OCI-LY1 (cell line): ENCODE results near the gene PIM3.

ENCODE experiments used
- H2AFZ ChIP-seq: fragments of 200-600 bp; sonication (generic), shearing (Covaris generic); 2 replicates; pipeline ENCODE4 v1.6.0; 2014; ENCODE audit warnings: antibody characterized with exemption, mild to moderate bottlenecking, low read length
- H3F3A ChIP-seq: fragments of 200-600 bp; sonication (generic), shearing (Covaris generic); 2 replicates; pipeline ENCODE4 v1.6.0; 2014; ENCODE audit warnings: mild to moderate bottlenecking, antibody characterized with exemption, low read length, moderate library complexity; ENCODE audit not compliant: insufficient read depth
- H3K27ac ChIP-seq: fragments of 200-600 bp; sonication (generic); 2 replicates; pipeline ENCODE4 v1.5.1; 2014; ENCODE audit warnings: low read length, mixed run types, mild to moderate bottlenecking, low read depth; ENCODE audit not compliant: poor library complexity, severe bottlenecking
- H3K27me3 ChIP-seq: fragments of 200-600 bp; sonication (generic); 2 replicates; pipeline ENCODE4 v1.6.0; 2014; ENCODE audit warnings: antibody characterized with exemption, mild to moderate bottlenecking, low read length, moderate library complexity; ENCODE audit not compliant: insufficient read depth
- H3K36me3 ChIP-seq: fragments of 200-600 bp; sonication (generic); 2 replicates; pipeline ENCODE4 v1.6.1; 2014; ENCODE audit warnings: mild to moderate bottlenecking, antibody characterized with exemption, low read length, moderate library complexity, mixed read lengths; ENCODE audit not compliant: insufficient read depth
- H3K4me1 ChIP-seq: fragments of 200-600 bp; sonication (generic); 2 replicates; pipeline ENCODE4 v1.5.1; 2014; ENCODE audit warnings: mild to moderate bottlenecking, low read length, moderate library complexity; ENCODE audit not compliant: insufficient read depth, severe bottlenecking
- H3K4me2 ChIP-seq: fragments of 200-600 bp; sonication (generic), shearing (Covaris generic); 2 replicates; pipeline ENCODE4 v1.6.1; 2014; ENCODE audit warnings: low read length
- H3K4me3 ChIP-seq: fragments of 200-600 bp; sonication (generic); 2 replicates; pipeline ENCODE4 v1.5.1; 2014; ENCODE audit warnings: low read length, low read depth, mild to moderate bottlenecking, mixed read lengths; ENCODE audit not compliant: poor library complexity, severe bottlenecking
- H3K79me2 ChIP-seq: fragments of 200-600 bp; shearing (Covaris generic); 2 replicates; pipeline ENCODE4 v1.6.1; 2016; ENCODE audit warnings: mixed run types, low read length, mixed read lengths; ENCODE audit not compliant: insufficient read depth
- H3K9ac ChIP-seq: fragments of 200-600 bp; sonication (generic), shearing (Covaris generic); 2 replicates; pipeline ENCODE4 v1.6.1; 2014; ENCODE audit warnings: mild to moderate bottlenecking, low read length, mixed read lengths
- H3K9me2 ChIP-seq: fragments of 200-600 bp; sonication (generic), shearing (Covaris generic); 2 replicates; pipeline ENCODE4 v1.6.1; 2014; ENCODE audit warnings: low read depth, mild to moderate bottlenecking, low read length, mixed read lengths
- H3K9me3 ChIP-seq: fragments of 200-600 bp; shearing (Covaris generic); 2 replicates; pipeline ENCODE4 v1.6.1; 2014; ENCODE audit warnings: low read length, mixed read lengths
- H4K20me1 ChIP-seq: fragments of 200-600 bp; sonication (generic), shearing (Covaris generic); 2 replicates; pipeline ENCODE4 v1.6.0; 2016; ENCODE audit warnings: mild to moderate bottlenecking, low read length; ENCODE audit not compliant: insufficient read depth
- EZH2 ChIP-seq: fragments of 200-600 bp; sonication (generic), shearing (Covaris generic); IDR thresholded peaks from 2 replicates; pipeline ENCODE4 v1.8.0; 2017; ENCODE audit warnings: borderline replicate concordance, mixed run types, mild to moderate bottlenecking, antibody characterized with exemption, low read length, moderate library complexity, mixed read lengths
- TF ChIP-seq, protein P1 (sequence below): fragments of 200-600 bp; sonication (generic), shearing (Covaris generic); IDR thresholded peaks from 2 replicates; pipeline ENCODE4 v1.5.1; 2017; ENCODE audit warnings: mild to moderate bottlenecking, antibody characterized with exemption, low read length, moderate library complexity, mixed read lengths

The PIM3 gene

DNA sequence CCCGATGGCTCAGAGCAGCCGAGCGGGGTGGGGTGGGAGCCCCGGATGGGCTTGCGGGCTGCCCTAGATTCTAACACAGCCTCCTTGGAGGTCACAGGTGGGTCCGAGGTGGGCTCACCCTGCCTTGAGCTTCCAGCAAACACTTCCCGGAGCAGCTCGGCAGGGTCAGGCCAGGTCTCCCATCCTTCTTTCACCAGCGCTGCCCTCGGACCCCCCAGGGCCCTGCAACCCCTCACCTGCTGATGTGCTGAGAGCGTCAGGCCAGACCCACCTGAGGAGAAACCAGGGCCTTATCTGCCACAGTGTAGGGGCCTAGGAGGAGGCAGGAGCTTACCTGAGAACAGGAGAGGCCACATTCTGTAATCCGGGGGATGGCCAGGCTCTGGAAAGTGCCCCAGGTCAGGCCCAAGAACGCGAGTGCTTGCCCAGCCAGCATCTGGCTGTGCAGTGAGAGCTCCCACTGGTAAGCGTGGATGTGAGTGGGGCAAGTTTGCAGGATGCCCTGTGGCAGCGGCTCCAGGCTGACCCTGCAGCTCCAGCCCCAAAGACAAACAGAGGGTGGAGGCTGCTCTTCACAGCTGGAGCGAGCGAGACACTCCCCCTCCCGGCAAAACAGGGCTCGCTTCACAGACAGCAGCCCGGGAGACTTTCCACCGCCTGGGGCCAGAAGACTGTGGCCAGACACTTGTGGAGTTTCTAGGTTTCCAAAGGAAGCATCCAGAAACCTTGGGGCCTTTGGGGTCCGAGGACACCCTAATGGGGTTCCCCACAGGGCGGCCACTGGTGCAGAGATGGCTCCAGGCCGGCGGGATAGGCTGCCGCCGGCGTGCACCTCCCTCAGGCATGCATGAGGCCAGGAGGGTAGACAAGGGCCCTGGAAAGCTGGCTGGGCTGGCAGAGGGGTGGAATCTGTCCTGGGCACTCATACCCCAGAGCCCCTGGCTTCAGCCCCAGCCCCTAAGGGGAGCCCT, 51.9 kb downstream of the PIM3 start, which contains the start of gene IL17REL:
IL17REL (minus strand) TSS at position 555 of the 971 bp plus-strand sequence; CDS start at position 436, 119 bp downstream.
- Histone ChIP-seq H3F3A (no peaks in the 10 kb centered on the region), H3K36me3 (no peaks in the 10 kb centered on the region), H3K9me2 (no peaks in the 10 kb centered on the region), H3K27ac (no peak within 1 kb of the TSS), H3K79me2 (no peaks in the 10 kb centered on the region), H3K4me1 (no peaks in the 10 kb centered on the region), H3K27me3 (no peaks in the 10 kb centered on the region), H3K4me3 (no peak within 1 kb of the TSS), H2AFZ (no peak within 1 kb of the TSS), H3K9me3 (no peaks in the 10 kb centered on the region), H3K9ac (no peak within 1 kb of the TSS), H3K4me2 (no peak within 1 kb of the TSS), H4K20me1 (no peaks in the 10 kb centered on the region)
- TF ChIP-seq, protein P1, sequence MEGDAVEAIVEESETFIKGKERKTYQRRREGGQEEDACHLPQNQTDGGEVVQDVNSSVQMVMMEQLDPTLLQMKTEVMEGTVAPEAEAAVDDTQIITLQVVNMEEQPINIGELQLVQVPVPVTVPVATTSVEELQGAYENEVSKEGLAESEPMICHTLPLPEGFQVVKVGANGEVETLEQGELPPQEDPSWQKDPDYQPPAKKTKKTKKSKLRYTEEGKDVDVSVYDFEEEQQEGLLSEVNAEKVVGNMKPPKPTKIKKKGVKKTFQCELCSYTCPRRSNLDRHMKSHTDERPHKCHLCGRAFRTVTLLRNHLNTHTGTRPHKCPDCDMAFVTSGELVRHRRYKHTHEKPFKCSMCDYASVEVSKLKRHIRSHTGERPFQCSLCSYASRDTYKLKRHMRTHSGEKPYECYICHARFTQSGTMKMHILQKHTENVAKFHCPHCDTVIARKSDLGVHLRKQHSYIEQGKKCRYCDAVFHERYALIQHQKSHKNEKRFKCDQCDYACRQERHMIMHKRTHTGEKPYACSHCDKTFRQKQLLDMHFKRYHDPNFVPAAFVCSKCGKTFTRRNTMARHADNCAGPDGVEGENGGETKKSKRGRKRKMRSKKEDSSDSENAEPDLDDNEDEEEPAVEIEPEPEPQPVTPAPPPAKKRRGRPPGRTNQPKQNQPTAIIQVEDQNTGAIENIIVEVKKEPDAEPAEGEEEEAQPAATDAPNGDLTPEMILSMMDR = no peak; the same call in 1 of the 2 replicates
- no peak for TF ChIP-seq EZH2
